Spleen (tissue), 11 donors: ENCODE results near the gene CASP3. TPM values are rescaled to one million over a fixed set of nuclear protein-coding genes. Genes with fewer than 3 reads are reported as not detected.
"Not testable (repeated sequence)": the region's sequence is repeated elsewhere in the genome, so short reads cannot be mapped to it uniquely, and the experiment has no call there.

ENCODE experiments used
- DNase-seq: peaks from one replicate; pipeline ENCODE4 v3.0.0-alpha.2; 2020
- H3K27ac ChIP-seq, 8 donors: fragments of 200-600 bp; sonication (generic) in 7 of 8; 1 replicate in 4 of 8; 2 replicates in 4 of 8; pipeline versions ENCODE4 v1.5.0 to v1.8.0; 2016 to 2021; ENCODE audit warnings: inconsistent platforms in 4 of 8, mild to moderate bottlenecking in 4 of 8, moderate library complexity in 1 of 8
- H3K27me3 ChIP-seq, 7 donors: fragments of 200-600 bp; sonication (generic) in 6 of 7; replicated peaks in 1 of 7; 1 replicate in 4 of 7; 2 replicates in 3 of 7; pipeline versions ENCODE4 v1.5.0 to v1.8.0; 2016 to 2021; ENCODE audit warnings: inconsistent platforms in 3 of 7, mild to moderate bottlenecking in 1 of 7
- H3K36me3 ChIP-seq, 6 donors: fragments of 200-600 bp; sonication (generic) in 5 of 6; 1 replicate in 4 of 6; 2 replicates in 2 of 6; pipeline versions ENCODE4 v1.5.0 to v1.8.0; 2016 to 2021; ENCODE audit warnings: inconsistent platforms in 2 of 6
- H3K4me1 ChIP-seq, 6 donors: fragments of 200-600 bp; sonication (generic) in 5 of 6; 1 replicate in 3 of 6; 2 replicates in 3 of 6; pipeline versions ENCODE4 v1.5.0 to v1.8.0; 2016 to 2021; ENCODE audit warnings: inconsistent platforms in 3 of 6
- H3K4me3 ChIP-seq, 8 donors: fragments of 200-600 bp; sonication (generic) in 7 of 8; 1 replicate in 4 of 8; 2 replicates in 4 of 8; pipeline versions ENCODE4 v1.5.0 to v1.8.0; 2016 to 2021; ENCODE audit warnings: inconsistent platforms in 4 of 8, mild to moderate bottlenecking in 4 of 8, moderate library complexity in 2 of 8
- H3K9me3 ChIP-seq, 8 donors: fragments of 200-600 bp; sonication (generic) in 7 of 8; 1 replicate in 4 of 8; 2 replicates in 4 of 8; pipeline versions ENCODE4 v1.5.0 to v1.8.0; 2016 to 2021; ENCODE audit warnings: inconsistent platforms in 4 of 8
- CTCF ChIP-seq, 11 experiments: fragments of 200-600 bp in 7 of 11; fragments of 450-650 bp in 4 of 11; sonication (generic) in 4 of 11; IDR thresholded peaks in 8 of 11; conservative IDR thresholded peaks in 3 of 11; 1 replicate in 7 of 11; 2 replicates in 4 of 11; pipeline versions ENCODE4 v1.4.0 to v1.8.0; 2016 to 2021; ENCODE audit warnings: antibody characterized with exemption in 11 of 11, inconsistent platforms in 4 of 11, mild to moderate bottlenecking in 1 of 11
- POLR2A ChIP-seq, 3 donors: fragments of 450-650 bp; IDR thresholded peaks; one replicate each; pipeline ENCODE4 v1.5.1; 2017; ENCODE audit warnings: antibody characterized with exemption in 3 of 3, mild to moderate bottlenecking in 1 of 3
- POLR2AphosphoS5 ChIP-seq, 3 donors: sonication (generic); formaldehyde crosslinking; IDR thresholded peaks; one replicate each; pipeline ENCODE4 v1.5.1; 2017; ENCODE audit warnings: antibody characterized with exemption in 3 of 3
- WGBS, 5 donors: extraction: QIAGEN DNeasy Blood & Tissue Kit in 3 of 5; methylation state at CpG; one replicate each; pipeline versions ENCODE4 v1.1.5 to v1.1.7; 2013 to 2018; 5-methylcytosine and 5-hydroxymethylcytosine counted together
- intact Hi-C: fragments of 100-400 bp; cut with DNase I; formaldehyde crosslinking; loops from one replicate; pipeline ENCODE4 v1.15.0; 2023; ENCODE audit warnings: low total_unique reads
- polyA plus RNA-seq, 3 donors: library from polyadenylated mRNA; stranded (reverse); fragments of 200-250 nt; gene quantifications; one replicate each; pipeline ENCODE4 v1.2.1, GENCODE V29; 2013
- total RNA-seq, 7 donors: library from RNA; depleted of rRNA in 3 of 7; stranded (reverse); fragments of >200 nt in 3 of 7; fragmentation: NEBNext Ultra II Directional in 4 of 7; extraction: Animal tissue kit (Norgen Biotek cat#: 25700) in 4 of 7; gene quantifications; one replicate each; pipeline versions ENCODE4 v1.1.0 to v1.2.1, GENCODE V29; 2016 to 2021
- donor health status: healthy with polysubstance abuse.
- donor health status: DM: no; HTN: no; CAD: no; lungs with moderate emphysema.
- donor health status: DM: no; HTN: no; CAD: no.
- donor health status: Bipolar disorder and iron deficiency.
- donor health status: healthy.
- donor health status: DM: no; HTN: no; CAD: no.
- donor health status: DM: yes; HTN: yes; CAD: no.

The CASP3 gene
- total and polyA plus RNA-seq, 10 donors = 12.1 to 48.3 (median 29.7) TPM

- WGBS, 5 donors = 86 to 96% (median 93%) methylated on average over 3 of the region's 3 CpGs
- peaks cover 2 to 20% (median 12%) of the 10 kb centered on the region in 8 donors for H3K9me3 ChIP-seq
- no peaks in the 10 kb centered on the region for H3K27me3 ChIP-seq
- no peak for DNase-seq
- H3K36me3 ChIP-seq = no peaks in the 10 kb centered on the region
- no peak overlapping the region for H3K27ac ChIP-seq
- intact Hi-C loops = no loop called here
- H3K4me1 ChIP-seq = no peaks in the 10 kb centered on the region
- TF ChIP-seq POLR2AphosphoS5 (IDR thresholded peaks at IDR 0.05) = no peak
- no peak for TF ChIP-seq CTCF (IDR thresholded peaks at IDR 0.05 in 8 of 11, conservative IDR thresholded peaks at IDR 0.05 in 3 of 11)
- no peak for TF ChIP-seq POLR2A (IDR thresholded peaks at IDR 0.05)
- no peak overlapping the region for H3K4me3 ChIP-seq
These were observed 37.2 kb downstream of the CASP3 start for GRCh38 chr4:184612074-184612473.

DNA sequence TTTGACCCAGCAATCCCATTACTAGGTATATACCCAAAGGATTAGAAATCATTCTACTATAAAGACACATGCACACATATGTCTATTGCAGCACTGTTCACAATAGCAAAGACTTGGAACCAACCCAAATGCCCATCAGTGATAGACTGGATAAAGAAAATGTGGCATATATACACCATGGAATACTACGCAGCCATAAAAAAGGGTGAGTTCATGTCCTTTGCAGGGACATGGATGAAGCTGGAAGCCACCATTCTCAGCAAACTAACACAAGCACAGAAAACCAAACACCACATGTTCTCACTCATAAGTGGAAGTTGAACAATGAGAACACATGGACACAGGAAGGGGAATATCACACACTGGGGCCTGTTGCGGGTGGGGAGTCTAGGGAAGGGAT lies 41.8 kb downstream of the CASP3 start:
- peaks cover 0 to 35% (median 26%) of the 10 kb centered on the region in 8 donors for H3K9me3 ChIP-seq
- H3K27ac ChIP-seq, H3K27me3 ChIP-seq, DNase-seq, H3K4me3 ChIP-seq, H3K4me1 ChIP-seq, H3K36me3 ChIP-seq, intact Hi-C loops: not testable (repeated sequence)
- WGBS, 5 donors = 51 to 94% (median 92%) methylated on average over 2 of the region's 2 CpGs

- H3K27me3 ChIP-seq, H3K4me3 ChIP-seq, intact Hi-C loops, H3K27ac ChIP-seq, H3K36me3 ChIP-seq, DNase-seq: not testable (repeated sequence)
- Histone ChIP-seq H3K4me1 (peaks cover 0 to 12% (median 0%) of the 10 kb centered on the region in 6 donors), H3K9me3 (peaks cover 0 to 35% (median 26%) of the 10 kb centered on the region in 8 donors)
- 0% methylated on average over 1 of the region's 1 CpG for WGBS, 5 donors
These were observed 46.4 kb downstream of the CASP3 start for GRCh38 chr4:184602857-184603256.

- H3K36me3 ChIP-seq, H3K27ac ChIP-seq, H3K27me3 ChIP-seq, intact Hi-C loops, H3K4me3 ChIP-seq, DNase-seq: not testable (repeated sequence)
- peaks cover 0 to 29% (median 18%) of the 10 kb centered on the region in 8 donors for H3K9me3 ChIP-seq
- WGBS, 5 donors = 63 to 78% (median 77%) methylated on average over 8 of the region's 8 CpGs
- H3K4me1 ChIP-seq = peaks cover 0 to 23% (median 7%) of the 10 kb centered on the region in 6 donors
These were observed 48.3 kb downstream of the CASP3 start for GRCh38 chr4:184600982-184601381.

- H3K9me3 ChIP-seq = peaks cover 0 to 15% (median 14%) of the 10 kb centered on the region in 8 donors
- no peak overlapping the region for H3K4me3 ChIP-seq
- H3K27ac ChIP-seq = no peak overlapping the region
- 65 to 81% (median 75%) methylated on average over 7 of the region's 7 CpGs for WGBS, 5 donors
- intact Hi-C loops = no loop called here
- H3K27me3 ChIP-seq = peaks cover 0 to 7% (median 0%) of the 10 kb centered on the region in 7 donors
- no peak for DNase-seq
- no peaks in the 10 kb centered on the region for H3K36me3 ChIP-seq
- TF ChIP-seq CTCF (IDR thresholded peaks at IDR 0.05 in 8 of 11, conservative IDR thresholded peaks at IDR 0.05 in 3 of 11) (no peak), POLR2AphosphoS5 (IDR thresholded peaks at IDR 0.05) (no peak), POLR2A (IDR thresholded peaks at IDR 0.05) (no peak)
- H3K4me1 ChIP-seq = peaks cover 0 to 25% (median 8%) of the 10 kb centered on the region in 6 donors
These were observed 49.6 kb downstream of the CASP3 start for GRCh38 chr4:184599492-184600135.
